DOHH2 (cell line): ENCODE data around the gene INPP5F.

ENCODE experiments used
- CTCF ChIP-seq: fragments of 200-600 bp; sonication (generic); IDR thresholded peaks from one replicate; pipeline ENCODE4 v1.5.1; 2014; ENCODE audit warnings: antibody characterized with exemption, mild to moderate bottlenecking, low read depth, low read length; ENCODE audit not compliant: poor library complexity, severe bottlenecking
- EZH2phosphoT487 ChIP-seq: fragments of 200-600 bp; sonication (generic); IDR thresholded peaks from 2 replicates; pipeline ENCODE4 v1.6.1; 2017; ENCODE audit warnings: borderline replicate concordance, mild to moderate bottlenecking, antibody characterized with exemption, low read length, moderate library complexity, mixed read lengths

- TF ChIP-seq CTCF, result no peak
- TF ChIP-seq EZH2phosphoT487, result no peak
Measured at GRCh38 chr10:119796039-119796438, 70.2 kb downstream of the INPP5F start.
